ENCODE results near the gene ELMOD1.

ELMOD1 gene

DNA sequence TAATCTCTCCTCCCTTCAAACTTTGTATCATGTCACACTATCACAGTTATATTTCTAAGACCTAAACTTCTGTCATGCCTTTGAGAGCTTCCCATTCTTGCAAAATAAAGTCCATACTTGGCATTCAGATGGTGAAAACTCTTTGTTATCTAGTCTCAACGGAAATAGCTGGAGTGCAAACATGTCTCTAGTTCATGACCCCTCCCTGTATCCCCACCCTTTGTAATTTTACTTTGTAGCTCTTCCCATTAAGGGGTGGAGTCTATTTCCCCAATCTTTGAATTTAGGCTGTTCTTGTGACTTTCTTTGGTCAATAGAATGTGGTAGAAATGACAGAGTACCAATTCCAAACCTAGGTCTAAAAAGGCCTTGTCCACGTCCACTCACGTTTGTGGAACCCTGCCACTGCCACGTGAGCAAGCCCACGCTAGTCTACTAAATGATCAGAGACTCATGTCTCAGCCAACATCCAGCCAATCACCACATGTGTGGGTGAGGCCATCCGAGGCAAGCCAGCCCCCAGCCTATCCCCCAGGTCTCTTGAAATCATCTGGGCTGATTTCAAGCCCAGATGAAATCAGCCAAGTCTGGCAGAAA, 97.5 kb downstream of the ELMOD1 start:
- no peak for DNase-seq (ENCODE audit: low spot score)

DNA sequence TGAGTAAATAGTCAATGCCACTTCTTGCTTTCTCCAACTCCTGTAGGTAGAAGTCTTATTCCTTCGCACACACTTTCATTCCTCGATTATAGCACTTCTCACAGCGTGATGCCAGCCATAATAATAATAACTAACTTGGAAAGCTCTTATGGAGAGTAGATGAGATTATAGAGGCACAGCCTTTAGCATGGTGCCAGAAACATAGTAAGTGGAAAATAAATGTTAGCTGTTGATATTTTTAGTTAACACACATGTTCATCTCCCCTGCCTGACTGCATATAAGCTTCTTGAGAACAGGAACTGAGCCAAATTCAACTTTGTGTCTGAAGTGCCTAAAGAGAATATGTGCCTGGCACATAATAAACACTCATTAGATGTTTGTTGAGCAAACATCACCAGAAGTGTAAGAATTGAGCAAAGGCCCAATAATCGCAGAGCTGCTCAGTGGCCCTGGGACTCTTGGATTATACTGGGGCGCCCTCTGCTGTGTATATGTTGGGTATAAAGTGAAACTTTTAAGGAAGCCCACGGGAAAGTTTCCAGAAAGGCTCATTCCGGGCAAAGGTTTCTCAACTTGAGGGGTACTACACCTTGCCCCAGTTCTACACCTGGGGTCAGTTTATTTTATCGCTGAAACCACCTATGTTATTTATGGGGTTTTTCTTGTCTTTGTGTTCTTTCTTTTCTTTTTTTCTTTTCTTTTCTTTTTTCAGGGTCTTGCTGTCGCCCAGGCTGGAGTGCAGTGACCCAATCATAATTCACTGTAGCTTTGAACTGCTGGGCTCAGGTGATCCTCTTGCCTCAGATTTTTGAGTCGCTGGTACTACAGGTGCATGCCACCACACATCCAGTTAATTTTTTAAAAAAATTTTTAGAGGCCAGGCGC, 98.6 kb downstream of the ELMOD1 start:
- peak; percentile 76 for DNase-seq (ENCODE audit: low spot score)

GRCh38 chr11:107691000-107691750, 100.2 kb downstream of the ELMOD1 start:
- no peak for DNase-seq (ENCODE audit: low spot score)

DNA sequence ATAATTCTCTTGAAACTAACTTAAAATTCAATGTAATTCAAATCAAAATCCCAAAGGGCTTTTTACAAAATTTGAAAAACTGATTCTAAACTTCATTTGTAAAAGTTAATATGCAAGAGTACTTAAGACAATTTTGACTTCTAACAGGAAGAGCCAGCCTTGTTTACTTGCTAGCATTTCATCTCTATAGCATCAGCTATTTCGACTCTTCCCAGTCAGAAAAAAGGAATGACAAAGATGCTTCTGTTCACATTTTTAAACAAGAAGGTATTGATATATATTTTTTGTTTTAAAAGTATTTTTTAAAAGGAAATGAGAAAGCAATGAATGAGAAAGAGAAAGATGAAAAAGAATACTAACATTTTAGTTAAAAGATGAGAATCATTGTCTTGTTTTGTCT, 104.5 kb downstream of the ELMOD1 start:
- DNase-seq (ENCODE audit: low spot score), result no peak

DNA sequence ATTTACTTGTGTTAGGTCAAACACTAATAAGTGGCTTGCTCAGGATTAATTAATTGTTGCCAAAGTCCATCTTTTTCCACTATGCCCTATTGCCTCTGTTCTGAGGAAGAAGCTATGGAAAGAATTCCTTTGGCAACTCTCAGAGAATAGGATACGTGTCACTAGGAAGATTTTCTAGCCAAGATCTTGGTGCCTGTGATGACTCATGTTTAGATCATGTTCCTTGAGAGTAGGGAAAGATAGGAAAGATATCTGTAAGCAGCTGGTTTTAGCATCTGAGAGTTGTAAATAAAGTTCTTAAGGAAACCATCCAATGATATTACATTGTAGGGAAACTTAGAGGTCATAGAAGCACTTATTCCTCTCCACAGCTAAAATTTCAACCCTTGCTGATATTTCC, 105.2 kb downstream of the ELMOD1 start:
- DNase-seq (ENCODE audit: low spot score), result no peak

DNA sequence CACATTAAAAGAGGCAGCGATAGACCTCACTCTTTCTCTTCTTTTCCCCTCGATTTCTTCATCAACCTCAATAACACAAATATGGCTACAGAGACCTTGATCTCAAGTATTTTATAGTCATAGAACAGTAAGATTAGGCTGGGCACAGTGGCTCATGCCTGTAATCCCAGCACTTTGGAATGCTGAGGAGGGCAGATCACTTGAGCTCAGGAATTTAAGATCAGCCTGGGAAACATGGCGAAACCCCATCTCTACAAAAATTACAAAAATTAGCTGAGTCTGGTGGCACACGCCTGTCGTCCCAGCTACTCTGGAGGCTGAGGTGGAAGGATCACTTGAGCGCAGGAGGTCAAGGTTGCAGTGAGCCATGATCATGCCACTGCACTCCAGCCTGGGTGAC, 106.3 kb downstream of the ELMOD1 start:
- no peak for DNase-seq (ENCODE audit: low spot score)

- DNase-seq (ENCODE audit: low spot score), result no peak
Measured at GRCh38 chr11:107699371-107700285, 108.7 kb downstream of the ELMOD1 start.

DNA sequence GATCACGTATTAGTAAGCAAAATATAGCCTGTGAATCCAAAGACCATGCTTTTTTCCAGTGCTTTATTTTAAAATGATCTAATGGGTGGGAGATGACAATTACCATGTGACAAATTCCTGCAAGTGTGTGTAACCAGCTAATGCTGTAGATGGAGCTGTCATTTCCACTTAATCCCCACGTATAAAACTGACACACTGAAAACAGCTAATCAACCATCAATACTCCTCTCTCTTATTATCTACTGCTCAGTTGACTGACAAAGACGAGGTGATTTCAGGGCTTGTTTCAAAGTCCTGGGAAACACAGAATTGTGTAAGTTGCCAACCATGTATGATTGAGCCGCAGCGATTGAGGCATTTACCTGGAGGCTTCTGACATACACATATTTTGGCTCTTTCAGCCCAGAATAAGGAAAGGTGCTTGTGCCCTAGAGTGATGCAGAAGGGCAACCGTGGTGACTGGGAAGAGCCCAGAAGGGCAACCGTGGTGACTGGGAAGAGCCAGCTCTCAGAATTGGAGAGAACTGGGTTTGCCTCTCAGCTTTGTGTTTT, 111.2 kb downstream of the ELMOD1 start:
- no peak for DNase-seq (ENCODE audit: low spot score)

- no peak for DNase-seq (ENCODE audit: low spot score)
Measured at GRCh38 chr11:107702723-107703122, 111.8 kb downstream of the ELMOD1 start.

DNA sequence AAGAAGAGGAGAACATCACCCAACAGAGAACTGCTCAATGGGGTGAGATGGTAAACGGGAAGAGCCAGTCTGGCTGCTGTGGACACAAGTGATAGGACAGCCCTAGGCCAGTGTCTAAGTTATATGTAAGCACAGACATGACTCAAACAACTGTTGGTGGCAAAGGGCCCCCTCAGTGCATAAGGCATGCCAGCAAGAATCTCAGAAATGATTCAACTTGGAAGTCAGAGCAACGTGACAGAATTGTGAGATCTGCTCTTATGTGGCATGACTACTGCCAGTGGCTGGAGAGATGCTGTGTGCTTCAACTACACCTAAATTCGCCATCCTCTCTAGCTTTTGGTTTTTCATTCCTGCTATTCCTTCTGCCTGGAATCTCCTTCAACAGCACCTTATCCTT, 113.5 kb downstream of the ELMOD1 start:
- no peak for DNase-seq (ENCODE audit: low spot score)

- no peak for DNase-seq (ENCODE audit: low spot score)
Measured at GRCh38 chr11:107705027-107705426, 114.1 kb downstream of the ELMOD1 start.

DNA sequence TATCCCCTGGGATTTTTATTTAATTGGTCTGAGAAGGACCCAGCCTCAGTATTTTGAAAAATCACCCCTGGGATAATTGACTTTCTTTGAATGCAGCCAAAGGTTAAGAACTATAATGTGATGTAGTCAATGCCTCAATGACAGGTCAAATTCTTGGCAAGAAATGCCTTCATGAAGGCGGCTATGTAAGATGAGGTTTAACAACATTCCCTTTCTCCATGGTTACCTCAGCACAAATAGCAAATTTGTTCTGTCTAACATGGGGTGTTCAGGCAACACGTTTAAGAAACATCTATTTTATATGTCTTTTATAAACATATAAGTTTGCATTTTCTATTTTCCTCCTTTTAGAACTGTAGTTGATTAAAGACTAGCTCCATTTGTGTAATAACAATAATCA, 115.6 kb downstream of the ELMOD1 start:
- no peak for DNase-seq (ENCODE audit: low spot score)

- DNase-seq (ENCODE audit: low spot score), result no peak
Measured at GRCh38 chr11:107707215-107707671, 116.3 kb downstream of the ELMOD1 start.

- DNase-seq (ENCODE audit: low spot score), result peak; percentile 27
Measured at GRCh38 chr11:107707807-107708206, 116.9 kb downstream of the ELMOD1 start.

GRCh38 chr11:107708792-107709191, 117.8 kb downstream of the ELMOD1 start:
- DNase-seq (ENCODE audit: low spot score), result no peak

DNA sequence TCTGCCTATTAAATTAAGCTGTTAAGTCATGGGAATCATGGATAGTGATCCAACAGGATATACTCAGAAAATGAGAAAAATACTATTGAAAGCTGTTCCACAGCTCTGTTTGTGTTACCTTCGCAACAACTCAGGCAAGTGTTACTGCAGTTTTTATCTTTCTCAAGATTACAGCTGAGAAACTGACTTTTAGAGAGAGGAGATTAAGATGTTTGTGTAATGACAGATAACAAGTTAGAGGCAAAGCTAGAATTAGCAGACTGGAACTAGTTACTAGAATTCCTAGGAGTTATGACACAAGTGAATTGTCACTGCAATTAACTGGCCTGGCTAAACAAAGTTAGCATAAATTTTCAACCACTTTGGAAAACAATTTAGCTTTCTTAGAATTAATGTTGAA, 119.4 kb downstream of the ELMOD1 start:
- DNase-seq (ENCODE audit: low spot score), result no peak

DNA sequence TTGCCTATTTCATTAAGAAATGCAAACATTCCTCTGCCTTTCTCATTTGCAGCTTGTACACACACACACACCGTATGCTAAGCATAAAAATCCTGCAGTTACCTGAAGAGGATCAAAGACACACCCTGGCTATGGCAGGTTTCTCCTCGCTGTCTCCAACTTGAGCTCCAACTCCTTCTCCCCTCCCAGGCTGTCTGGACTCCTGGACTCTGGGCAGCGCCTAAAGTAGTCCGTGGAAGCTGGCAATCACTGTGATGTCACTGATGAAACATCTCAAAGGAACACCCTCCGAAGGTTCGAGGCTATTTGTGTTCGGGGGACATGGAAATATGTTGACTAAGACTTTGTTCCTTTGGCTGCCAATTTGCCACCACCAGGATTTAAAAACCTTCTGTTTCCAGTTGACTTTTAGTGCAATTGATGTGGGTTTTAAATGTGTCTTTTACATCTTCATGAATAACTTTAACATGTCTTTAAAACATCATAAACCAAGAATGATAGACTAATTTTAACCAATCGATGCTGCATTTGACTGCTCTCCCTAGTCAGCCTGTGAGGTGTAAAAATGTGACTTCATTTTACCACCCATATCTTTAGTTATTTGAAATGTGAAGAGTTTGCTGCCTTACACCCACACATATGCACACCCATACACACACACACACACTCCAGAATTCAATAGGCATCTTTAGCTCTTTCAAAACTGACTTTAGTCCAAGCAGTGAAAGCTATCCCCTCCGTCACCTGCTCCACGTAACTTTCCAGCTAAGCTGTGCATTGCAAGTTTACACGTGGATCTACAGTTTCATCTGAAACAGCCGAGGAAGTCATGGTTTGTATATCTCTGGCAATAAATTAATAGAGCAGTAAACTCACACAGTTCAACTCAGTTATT, 121.2 kb downstream of the ELMOD1 start, which contains the start of gene SLN:
TSS of gene SLN (minus strand) at position 196 of the 895 bp plus-strand sequence.
- DNase-seq (ENCODE audit: low spot score), result no peak

- no peak for DNase-seq (ENCODE audit: low spot score)
Measured at GRCh38 chr11:107713009-107713408, 122.1 kb downstream of the ELMOD1 start.
